ENCODE data around the gene LTB4R.
"Not testable (repeated sequence)": the region's sequence is repeated elsewhere in the genome, so short reads cannot be mapped to it uniquely, and the experiment has no call there.

LTB4R gene

GRCh38 chr14:24338843-24339242 lies 27.5 kb downstream of the LTB4R start:
- DNase-seq (ENCODE audit: low read depth in 1 of 2, low spot score in 1 of 2): no peak

GRCh38 chr14:24339284-24340151 lies 28.2 kb downstream of the LTB4R start, which contains the start of gene RIPK3:
TSS of gene RIPK3 (minus strand) at chr14:24339991. CDS start at chr14:24339826, 165 bp downstream.
- peak; percentile 39 to 44 for DNase-seq (ENCODE audit: low read depth in 1 of 2, low spot score in 1 of 2)

GRCh38 chr14:24340606-24341005 lies 29.3 kb downstream of the LTB4R start:
- no peak for DNase-seq (ENCODE audit: low read depth in 1 of 2, low spot score in 1 of 2)

GRCh38 chr14:24342889-24343288 lies 31.6 kb downstream of the LTB4R start:
- DNase-seq (ENCODE audit: low read depth in 1 of 2, low spot score in 1 of 2): no peak

GRCh38 chr14:24343795-24344660 lies 32.7 kb downstream of the LTB4R start:
- DNase-seq (ENCODE audit: low read depth in 1 of 2, low spot score in 1 of 2): no peak

- no peak for DNase-seq (ENCODE audit: low read depth in 1 of 2, low spot score in 1 of 2)
Measured at GRCh38 chr14:24347134-24347533, 35.8 kb downstream of the LTB4R start.

GRCh38 chr14:24348186-24348585 lies 36.9 kb downstream of the LTB4R start:
- no peak for DNase-seq (ENCODE audit: low read depth in 1 of 2, low spot score in 1 of 2)

- DNase-seq (ENCODE audit: low read depth in 1 of 2, low spot score in 1 of 2): no peak
Measured at GRCh38 chr14:24349742-24350141, 38.4 kb downstream of the LTB4R start.

- no peak for DNase-seq (ENCODE audit: low read depth in 1 of 2, low spot score in 1 of 2)
Measured at GRCh38 chr14:24351517-24351916, 40.2 kb downstream of the LTB4R start.

- no peak for DNase-seq (ENCODE audit: low read depth in 1 of 2, low spot score in 1 of 2)
Measured at GRCh38 chr14:24353559-24354481, 42.5 kb downstream of the LTB4R start.

- DNase-seq (ENCODE audit: low read depth in 1 of 2, low spot score in 1 of 2): not testable (repeated sequence)
Measured at GRCh38 chr14:24354482-24354825, 43.2 kb downstream of the LTB4R start.

- DNase-seq (ENCODE audit: low read depth in 1 of 2, low spot score in 1 of 2): no peak
Measured at GRCh38 chr14:24355009-24355408, 43.7 kb downstream of the LTB4R start.

- DNase-seq (ENCODE audit: low read depth in 1 of 2, low spot score in 1 of 2): no peak
Measured at GRCh38 chr14:24356208-24356607, 44.9 kb downstream of the LTB4R start.

GRCh38 chr14:24360281-24360680 lies 49.0 kb downstream of the LTB4R start:
- no peak for DNase-seq (ENCODE audit: low read depth in 1 of 2, low spot score in 1 of 2)

GRCh38 chr14:24361326-24361725 lies 50.0 kb downstream of the LTB4R start:
- DNase-seq (ENCODE audit: low read depth in 1 of 2, low spot score in 1 of 2): no peak

GRCh38 chr14:24362241-24362960 lies 51.1 kb downstream of the LTB4R start:
- DNase-seq (ENCODE audit: low read depth in 1 of 2, low spot score in 1 of 2): no peak

- no peak for DNase-seq (ENCODE audit: low read depth in 1 of 2, low spot score in 1 of 2)
Measured at GRCh38 chr14:24363401-24363800, 52.1 kb downstream of the LTB4R start.

GRCh38 chr14:24364841-24365240 lies 53.5 kb downstream of the LTB4R start:
- DNase-seq (ENCODE audit: low read depth in 1 of 2, low spot score in 1 of 2): no peak

GRCh38 chr14:24365600-24366412 lies 54.5 kb downstream of the LTB4R start:
- DNase-seq (ENCODE audit: low read depth in 1 of 2, low spot score in 1 of 2): peak; percentile 17 to 42

GRCh38 chr14:24366413-24366720 lies 55.1 kb downstream of the LTB4R start:
- no peak for DNase-seq (ENCODE audit: low read depth in 1 of 2, low spot score in 1 of 2)

Data from activated T-helper 1 cell treated with anti-CD3 and anti-CD28 coated beads, Interleukin-2, amount 50 U/mL, for 16 hours (primary cell).